GM21515 (cell line): ENCODE measurements around the gene DENND5A.
"Not testable (repeated sequence)": the region's sequence is repeated elsewhere in the genome, so short reads cannot be mapped to it uniquely, and the experiment has no call there.

Experiments
- ATAC-seq: cut with Tn5 transposase; IDR thresholded peaks from one replicate; pipeline ENCODE4 v1.9.1; 2021; ENCODE audit not compliant: unreplicated experiment

Gene DENND5A

DNA sequence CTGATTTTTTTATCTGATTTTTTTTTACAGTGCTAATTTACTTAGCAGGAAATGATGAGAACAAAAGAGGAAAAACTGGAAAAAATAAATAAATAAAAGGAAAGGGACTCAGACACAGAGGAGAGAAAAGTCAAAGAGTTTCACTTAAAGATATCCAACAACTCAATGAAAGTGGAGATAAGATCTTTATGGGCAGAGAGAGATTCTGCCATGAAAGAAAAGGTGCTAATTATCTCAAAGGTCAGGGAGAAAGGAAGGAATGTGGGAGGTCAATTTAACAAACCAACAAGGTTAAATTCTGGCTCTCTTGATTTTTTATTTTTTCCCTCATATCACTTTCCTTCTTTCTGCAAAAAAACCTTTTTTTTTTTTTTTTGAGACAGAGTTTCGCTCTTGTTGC is 86.0 kb downstream of the DENND5A start:
- ATAC-seq, result no peak

DNA sequence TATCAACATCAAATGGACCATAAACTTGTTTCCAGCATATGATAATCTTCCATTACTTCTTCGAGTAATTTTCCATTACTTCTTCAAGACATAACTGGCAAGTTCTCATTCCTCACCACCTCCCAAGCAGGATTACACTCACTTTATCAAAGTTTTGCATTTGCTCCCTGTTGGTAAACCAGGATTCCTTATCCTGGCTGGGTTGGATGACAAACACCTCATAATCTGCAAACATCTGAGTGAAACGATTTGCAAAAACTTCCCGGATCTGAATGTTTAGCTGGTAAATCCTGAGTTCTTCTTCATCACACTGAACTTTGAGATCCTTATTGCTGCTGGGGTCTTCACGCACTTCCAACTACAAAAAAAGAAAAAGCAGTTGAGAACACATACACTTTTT is 86.4 kb downstream of the DENND5A start:
- ATAC-seq, result no peak

DNA sequence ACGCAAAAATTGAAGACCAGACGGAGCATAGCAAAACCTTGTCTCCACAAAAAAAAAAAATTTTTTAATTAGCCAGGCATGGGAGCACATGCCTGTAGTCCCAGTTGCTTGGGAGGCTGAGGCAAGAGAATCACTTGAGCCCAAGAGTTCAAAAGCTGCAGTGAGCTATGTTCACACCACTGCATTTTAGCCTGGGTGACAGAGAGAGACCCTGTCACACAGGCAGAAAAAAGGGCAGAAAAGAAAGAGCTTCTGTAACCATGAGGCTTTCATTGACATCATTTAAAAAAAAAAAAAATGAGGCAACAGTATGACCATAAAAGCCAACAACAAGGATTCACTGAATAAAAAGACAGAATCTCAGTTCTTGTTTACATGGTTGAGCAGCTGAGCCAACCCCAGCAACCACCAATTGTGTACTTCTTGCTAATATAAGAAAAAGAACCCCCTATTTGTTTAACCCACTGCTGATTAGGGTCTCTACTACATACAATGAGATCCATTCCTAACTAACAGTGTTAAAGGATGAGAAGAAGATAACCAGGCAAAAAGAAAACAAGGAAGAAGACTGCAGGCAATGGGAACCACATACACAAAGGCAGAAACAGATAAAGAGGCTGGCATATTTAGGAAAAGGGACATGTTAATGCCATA is 87.6 kb downstream of the DENND5A start:
- no peak for ATAC-seq

DNA sequence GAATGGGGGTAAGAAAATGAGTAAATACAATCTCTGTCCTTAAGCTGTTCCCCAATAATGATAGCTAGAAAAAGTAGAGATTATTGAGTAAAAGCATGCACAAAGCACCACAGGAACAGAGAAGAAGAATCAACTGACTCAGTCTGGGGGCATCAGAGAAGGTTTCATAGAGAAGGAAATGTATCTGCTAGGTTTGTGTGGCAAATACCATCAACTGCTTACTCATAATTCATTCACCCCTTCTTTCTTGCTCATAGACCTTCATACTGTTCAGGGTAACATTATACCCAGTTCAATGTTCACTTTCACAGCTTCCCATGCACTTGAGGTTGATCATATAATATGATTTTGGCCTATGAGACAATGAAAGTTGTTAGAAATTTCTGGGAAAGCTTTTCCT is 88.6 kb downstream of the DENND5A start:
- ATAC-seq, result no peak

DNA sequence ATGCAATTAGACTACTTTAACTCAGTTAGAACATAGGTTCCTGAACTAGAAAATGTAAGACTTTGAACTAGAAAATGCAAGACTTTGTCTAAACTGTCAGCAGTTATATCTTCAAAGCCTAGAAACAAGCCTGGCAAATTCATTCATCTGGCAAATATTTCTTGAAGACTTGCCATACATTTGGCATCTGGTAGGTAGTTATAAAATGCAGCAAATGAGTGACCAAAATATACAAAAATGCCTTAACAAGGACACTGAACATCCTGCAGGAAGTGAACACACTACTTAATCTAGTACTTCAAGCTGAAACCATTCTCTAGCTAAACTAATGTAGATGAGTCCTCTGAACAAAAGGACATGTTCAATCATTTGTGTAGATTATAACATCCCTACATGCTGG is 89.0 kb downstream of the DENND5A start:
- no peak for ATAC-seq

DNA sequence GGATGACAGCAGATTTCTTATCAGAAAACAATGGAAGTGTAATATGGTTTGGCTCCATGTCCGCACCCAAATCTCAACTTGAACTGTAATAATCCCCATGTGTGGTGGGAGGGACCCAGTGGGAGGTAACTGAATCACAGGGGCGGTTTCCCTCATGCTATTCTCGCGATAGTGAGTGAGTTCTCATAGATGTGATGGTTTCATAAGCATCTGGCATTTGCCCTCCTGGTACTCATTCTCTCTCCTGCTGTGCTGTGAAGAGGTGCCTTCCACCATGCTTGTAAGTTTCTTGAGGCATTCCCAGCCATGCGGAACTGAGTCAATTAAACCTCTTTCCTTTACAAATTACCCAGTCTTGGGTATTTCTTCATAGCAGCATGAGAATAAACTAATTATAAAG is 92.8 kb downstream of the DENND5A start:
- no peak for ATAC-seq

DNA sequence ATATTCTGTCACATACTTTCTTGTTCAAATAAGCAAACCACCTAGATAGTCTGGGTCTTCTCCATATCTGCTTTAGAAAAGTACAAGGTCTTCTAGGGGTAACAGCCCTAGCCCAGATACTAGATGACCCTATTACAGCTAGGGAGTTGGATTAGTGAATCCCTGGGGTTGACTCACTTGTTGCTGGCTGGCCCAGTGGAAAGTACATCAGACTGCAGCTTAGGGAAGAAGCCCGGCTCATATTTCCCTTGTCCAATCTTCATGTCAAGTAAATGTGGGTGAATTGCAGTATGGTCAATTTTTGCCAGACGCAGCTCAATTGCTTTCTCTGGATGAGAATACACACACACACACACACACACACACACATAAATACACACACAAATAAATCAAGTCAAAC is 94.7 kb downstream of the DENND5A start:
- no peak for ATAC-seq

DNA sequence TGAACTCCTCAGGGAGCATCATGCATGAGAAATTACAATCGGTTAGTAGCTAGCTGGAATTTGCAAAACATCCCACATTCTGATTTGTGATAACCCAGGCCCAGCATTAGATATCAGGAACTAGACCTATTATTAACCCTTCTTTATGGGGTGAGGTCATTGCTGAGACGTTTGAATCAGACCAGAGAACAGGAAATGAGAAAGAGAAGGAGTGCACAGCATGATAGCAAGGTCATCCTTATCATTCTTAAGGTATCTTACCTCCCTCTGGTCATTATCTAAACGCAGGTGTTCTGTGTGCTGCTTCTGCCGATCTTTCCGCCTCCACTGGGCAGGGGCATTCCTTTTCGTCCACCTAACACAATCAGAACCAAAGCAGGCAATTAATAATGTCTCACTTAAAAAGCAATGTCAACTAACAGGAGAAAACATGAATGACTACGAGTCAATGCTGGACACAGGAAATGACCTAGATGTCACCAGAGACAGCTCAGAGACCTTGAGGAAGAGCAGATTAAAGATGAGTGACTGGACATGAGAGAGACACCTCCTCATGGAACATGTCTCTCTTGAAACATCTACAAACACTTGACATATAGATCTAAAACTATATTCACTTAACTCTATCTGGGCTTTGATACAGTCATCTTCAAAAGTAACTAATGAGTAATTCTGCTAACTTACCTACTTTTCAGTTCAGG is 95.4 kb downstream of the DENND5A start:
- ATAC-seq, result no peak

DNA sequence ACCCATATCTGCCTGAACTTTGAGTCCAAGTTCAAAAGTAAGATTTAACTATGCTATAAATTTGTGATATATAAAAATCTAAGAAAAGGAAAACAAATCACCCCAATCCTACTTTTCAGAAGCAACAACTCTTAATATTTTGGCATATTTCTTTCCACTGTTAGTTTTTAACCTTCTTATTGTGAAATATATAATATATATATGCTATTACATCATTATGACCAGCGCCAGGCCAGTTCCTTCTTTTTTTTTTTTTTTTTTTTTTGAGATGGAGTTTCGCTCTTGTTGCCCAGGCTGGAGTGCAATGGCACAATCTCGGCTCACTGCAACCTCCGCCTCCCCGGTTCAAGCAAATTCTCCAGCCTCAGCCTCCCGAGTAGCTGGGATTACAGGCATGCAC is 103.2 kb downstream of the DENND5A start:
- not testable (repeated sequence) for ATAC-seq

DNA sequence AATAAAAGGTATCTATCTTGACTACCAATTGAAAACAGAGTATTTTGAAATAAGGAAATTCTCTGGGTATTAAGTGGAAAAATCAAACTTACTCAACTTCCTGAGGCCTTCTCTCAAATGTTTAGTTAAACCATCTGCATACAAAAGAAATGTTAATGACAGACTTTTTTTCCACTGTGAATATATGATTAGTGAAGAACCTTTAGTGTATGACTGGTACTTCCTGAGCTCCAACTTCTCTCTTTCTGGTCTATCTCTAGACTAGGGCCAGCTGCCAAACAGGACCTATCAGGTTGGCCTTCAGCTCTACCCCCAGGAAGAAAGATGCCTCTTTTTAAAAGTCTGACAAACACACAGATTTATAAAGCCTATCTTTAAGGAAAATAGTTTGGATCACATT is 105.0 kb downstream of the DENND5A start:
- ATAC-seq, result no peak

DNA sequence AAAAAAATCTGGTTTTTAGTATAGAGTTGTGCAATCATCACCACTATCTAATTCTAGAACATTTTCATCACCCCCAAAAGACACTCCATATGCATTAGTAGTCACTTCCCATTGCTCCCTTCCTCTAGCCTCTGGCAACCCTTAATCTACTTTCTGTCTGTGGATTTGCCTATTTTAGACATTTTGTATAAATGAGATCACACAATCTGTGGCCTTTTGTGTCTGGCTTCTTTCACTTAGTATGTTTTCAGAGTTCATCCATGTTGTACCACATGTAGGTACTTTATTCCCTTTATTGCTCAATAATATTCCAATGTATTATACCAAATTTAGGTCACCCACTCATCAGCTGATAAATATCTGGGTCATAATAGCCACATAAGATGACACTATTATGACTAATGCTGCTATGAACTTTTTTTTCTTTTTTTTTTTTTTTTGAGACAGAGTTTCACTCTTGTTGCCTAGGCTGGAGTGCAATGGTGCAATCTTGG is 106.2 kb downstream of the DENND5A start:
- no peak for ATAC-seq

DNA sequence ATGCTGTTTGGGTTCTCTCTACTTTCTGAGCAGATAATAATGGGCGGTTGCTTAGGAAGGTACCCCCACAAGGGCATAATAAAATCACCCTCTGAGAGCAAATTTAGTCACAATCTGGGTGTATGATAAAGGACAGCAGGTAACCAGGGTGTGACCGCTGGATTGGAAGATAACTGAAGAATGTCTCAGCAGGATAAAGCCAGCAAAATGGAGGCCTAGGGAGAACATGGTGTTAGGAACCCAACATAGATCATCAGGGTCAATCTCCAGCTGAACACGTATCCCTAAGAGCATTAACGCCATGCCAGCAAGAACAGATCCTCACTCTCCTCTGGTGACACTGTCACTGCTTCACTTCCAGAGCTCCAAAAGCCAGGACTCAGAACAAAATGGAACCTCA is 109.2 kb downstream of the DENND5A start:
- no peak for ATAC-seq

DNA sequence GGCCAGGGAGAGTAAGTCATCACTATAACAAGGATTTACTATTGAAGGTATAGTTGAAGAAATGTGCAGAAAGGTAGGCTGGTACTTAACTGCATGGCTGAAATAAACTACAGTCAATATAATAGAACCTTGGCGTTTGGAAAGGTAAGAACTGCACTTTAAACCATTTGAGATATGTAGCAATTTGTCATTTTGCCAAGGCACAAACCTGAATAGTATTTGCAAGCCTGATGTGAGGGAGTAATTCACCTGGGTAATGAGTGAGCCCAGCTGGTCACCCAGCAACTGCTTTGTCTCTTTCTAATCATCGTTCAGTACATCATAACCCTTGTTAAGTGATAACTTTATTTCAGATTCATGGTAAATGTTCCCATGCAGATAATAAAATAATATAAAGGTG is 111.5 kb downstream of the DENND5A start:
- ATAC-seq, result no peak

DNA sequence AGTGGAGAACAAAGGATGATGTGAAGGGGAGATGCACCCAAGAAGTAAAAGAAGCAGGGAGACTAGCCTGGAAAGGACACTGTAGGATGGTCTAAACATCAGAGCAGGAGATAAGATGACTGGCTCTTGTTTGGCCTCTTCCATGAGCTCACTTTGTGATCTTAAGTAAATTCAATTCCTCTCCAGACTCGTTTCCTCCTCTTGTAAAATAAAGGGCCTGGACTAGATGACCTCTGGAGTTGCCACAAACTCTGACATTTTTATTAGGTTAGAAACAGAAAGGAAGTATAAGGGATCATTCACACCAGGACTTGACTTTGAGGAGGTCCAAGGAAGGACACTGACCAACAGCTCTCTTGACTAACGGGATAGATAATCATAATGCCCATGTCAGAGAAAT is 113.5 kb downstream of the DENND5A start:
- no peak for ATAC-seq

DNA sequence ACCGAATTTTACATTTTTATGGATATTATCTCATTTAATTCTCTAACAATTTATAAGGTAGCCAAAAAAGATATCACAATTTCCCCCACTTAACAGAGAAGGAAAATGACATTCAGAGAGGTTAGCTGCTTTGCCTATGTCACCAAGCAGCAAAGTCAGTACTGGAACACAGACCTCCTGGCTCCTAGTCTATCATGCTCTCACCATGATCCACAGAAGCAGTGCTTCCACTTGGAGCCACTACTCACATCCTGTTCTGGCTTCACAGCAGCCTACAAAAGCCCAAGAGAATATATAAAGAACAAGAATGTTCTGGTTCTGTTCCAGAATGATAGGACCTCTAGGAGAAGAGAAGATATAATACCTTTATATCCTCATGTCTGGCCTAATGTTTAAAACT is 114.2 kb downstream of the DENND5A start:
- no peak for ATAC-seq

DNA sequence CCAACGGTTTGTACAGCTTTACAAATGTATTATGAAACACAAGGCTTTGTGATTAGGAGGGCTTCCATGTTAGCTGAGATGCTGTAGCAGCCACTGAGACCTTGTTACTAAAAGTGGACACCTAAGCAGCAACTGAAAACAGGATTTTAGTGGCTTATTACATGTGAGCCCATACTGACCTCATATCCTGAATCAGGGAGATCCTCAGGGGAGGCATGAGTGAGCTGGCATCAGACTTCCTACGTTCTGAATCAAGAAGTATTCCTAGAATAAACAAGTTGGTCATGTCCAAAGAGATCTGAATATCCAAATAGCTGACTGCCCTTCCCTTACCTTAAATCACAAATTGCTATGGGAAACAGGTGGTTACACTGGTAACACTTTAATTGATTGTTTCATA is 114.6 kb downstream of the DENND5A start:
- ATAC-seq, result no peak

DNA sequence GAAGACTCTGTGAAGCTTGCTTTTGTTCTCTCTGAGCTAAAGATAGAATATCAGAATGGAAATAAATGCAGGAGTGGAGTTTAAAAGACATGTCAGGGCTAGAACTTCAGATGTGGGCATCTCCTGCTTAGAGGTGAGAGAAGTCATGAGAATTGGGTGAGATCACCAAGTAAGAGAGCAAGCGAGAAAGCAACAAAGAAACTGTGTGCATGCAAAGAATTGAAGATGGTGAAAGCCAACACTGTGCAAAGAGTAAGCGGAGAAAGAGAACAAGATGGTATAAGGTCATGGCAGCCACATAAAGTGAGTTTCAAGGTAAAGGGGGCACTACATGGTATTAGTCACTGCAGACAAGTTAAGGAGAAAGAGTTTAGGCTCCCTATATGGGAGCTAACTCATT is 116.4 kb downstream of the DENND5A start:
- ATAC-seq, result no peak

DNA sequence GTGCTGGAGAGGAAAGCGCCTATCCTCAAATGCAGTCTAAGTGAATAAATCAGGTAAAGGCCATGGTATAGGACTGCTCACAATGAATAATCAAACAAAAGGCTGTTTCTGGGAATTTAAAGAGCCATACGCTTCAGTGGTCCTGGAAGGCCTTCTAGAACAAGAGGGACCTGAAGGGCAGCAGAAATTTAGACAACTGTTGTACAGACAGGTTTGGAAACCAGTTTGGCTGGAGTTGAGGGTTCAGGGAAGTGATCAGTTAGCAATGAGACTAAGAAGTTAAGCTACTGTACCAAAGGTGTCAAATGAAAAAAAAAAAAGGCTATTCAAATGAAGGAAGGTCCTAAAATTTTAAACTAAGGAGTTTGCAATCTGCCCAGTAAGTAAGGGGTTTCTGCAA is 117.1 kb downstream of the DENND5A start:
- ATAC-seq, result no peak

DNA sequence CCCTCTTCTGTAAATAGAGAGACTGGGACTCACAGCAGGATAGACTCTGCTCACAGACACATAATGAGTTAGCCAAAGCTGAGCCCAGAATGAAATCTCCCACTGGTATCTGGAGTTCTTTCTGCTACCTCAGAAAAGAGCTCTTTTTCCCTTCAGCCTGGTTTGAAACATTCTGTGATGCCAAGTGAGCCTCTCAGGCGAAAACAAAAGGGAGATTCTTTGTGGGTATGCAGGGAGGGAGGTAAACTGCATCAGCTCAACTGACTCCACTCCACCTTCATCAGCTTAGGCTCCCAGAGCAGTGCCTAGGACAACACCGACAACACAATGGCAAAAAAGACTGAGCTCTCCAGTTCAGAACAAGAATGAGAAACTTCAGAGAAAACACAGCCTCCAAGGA is 118.7 kb downstream of the DENND5A start:
- ATAC-seq, result no peak

DNA sequence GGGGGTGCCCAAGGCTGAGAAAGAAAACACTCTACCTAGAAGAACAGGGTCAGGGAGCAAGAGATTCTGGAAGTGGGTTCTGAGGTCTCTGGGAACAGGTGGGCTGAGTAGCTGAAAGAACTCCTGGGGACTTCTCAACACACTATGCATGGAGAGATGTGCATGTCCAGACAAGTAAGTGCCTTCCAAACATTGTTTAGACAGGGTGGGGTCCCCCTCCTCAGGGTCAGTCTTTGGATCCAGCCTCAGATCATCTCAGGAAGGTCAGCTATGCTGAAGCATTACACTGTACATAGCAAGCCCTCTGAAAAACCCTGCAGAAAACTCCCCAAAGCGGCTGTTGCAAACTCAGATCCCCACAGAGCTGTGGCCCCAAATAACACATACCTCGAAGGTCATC is 119.9 kb downstream of the DENND5A start:
- ATAC-seq, result no peak

DNA sequence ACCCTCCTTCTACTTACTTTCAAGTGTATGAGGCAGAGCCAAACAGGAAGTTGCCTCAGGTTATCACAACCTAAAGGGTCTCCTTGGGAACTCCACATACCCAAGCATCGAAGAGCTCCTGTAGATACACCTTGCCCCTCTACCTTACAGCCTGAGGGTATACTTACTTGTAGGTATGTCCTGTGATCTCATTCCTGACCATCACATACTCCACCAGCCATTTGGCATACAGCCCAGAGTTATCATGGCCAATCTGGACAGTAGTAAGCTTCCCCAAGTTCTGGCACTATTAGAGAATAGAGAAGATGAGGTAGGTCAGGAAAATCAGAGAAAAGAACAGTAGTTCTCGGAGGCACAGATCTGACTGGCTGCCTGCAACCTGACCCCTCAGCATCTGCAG is 120.3 kb downstream of the DENND5A start:
- no peak for ATAC-seq

DNA sequence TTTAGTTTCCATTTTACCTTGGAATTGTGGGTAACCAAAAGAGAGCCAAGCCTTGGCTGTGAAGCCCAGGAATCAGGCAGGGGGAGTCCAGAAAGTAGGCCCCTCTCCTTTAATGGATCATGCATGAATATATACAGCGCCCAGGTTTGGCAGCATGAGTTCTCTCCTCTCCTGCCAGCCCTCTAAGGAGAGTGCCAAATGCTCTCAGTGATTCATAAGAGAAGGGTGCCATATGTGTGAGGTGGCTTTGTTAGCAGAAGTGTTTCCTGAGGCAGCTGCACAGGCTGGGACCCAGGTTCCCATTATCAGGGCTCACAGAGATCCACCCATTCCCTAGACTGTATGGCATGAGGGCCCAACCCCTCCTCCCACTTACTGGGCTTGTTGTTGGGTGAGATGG is 121.4 kb downstream of the DENND5A start:
- ATAC-seq, result no peak

DNA sequence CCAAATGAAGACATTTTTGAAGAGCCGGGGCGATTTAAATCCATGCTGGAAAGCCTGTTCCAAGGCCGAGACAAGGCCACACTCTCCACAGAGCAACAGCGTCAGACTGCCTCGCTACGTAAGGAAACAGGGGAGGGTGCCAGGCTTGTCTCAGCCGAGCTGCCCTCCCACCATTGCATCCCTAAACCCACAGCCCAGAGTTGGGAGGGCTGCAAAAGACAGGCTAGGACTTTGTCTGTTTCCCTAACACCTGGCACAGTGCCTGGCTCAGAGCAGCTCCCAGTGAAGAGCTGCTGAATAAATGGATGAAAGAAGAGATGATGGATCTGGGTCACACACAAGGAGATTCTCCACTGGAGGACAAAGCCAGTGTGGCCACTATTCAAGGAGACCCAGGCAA is 122.4 kb downstream of the DENND5A start:
- ATAC-seq, result no peak
